ENCODE data around the gene RAD9A.

DNA sequence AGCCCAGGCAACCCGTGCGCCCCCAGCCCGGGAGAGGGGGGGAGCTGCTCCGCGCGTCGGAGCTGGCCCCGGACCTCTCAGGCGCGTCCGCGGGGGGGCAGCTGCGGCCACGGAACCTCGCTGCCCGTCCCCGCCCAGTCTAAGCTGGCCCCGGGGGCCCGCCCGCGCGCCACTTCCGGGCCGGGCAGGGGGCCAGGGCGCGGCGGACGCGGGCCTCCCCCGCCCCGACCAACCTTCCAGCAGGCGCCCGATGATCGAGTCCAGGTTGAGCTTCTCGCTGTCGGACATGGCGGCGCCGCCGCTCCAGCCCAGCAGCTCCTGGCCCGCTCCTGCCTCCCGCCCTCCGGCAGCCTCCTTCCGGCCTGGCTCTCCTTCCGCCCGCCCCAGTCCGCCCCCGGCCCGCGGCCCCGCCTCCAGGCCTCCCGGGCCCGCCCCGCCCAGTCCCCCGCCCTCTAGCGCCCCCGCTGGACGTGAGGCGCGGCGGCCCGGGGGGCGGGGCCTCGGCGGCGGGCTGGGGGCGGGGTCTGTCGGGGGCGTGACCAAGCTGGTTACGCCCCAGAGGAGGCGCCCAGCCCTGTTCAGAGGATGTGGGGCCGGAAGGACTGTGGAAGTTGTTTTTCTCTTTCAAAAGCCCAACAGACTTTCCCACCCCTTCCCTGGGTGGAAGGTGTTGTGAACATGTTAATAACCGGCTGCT, 9.9 kb downstream of the RAD9A start, which contains the start of gene PPP1CA:
- TF ChIP-seq CTCF (conservative IDR thresholded peaks at IDR 0.05; ENCODE audit: low read depth, low read length) = no peak; the same call in 1 of the 2 replicates
- TF ChIP-seq EZH2 (IDR thresholded peaks at IDR 0.05; ENCODE audit: borderline replicate concordance, low read depth, low read length, poor library complexity, severe bottlenecking) = no peak
